Esophagus muscularis mucosa (tissue), 3 donors: ENCODE measurements around the gene DUXB.

Source experiments
- POLR2A ChIP-seq: fragments of 450-650 bp; IDR thresholded peaks from one replicate; pipeline ENCODE4 v1.6.1; 2017; ENCODE audit warnings: antibody characterized with exemption, moderate library complexity, mild to moderate bottlenecking, low read depth
- TF ChIP-seq, protein P1 (sequence below), 3 experiments: fragments of 200-600 bp in 2 of 3; fragments of 450-650 bp in 1 of 3; sonication (generic) in 2 of 3; IDR thresholded peaks; one replicate each; pipeline ENCODE4 v1.5.1; 2017 to 2019; ENCODE audit warnings: antibody characterized with exemption in 3 of 3, mild to moderate bottlenecking in 2 of 3, moderate library complexity in 1 of 3

GRCh38 chr16:75647112-75647491 lies 54.2 kb downstream of the DUXB start:
- no peak for TF ChIP-seq POLR2A
- TF ChIP-seq, protein P1, sequence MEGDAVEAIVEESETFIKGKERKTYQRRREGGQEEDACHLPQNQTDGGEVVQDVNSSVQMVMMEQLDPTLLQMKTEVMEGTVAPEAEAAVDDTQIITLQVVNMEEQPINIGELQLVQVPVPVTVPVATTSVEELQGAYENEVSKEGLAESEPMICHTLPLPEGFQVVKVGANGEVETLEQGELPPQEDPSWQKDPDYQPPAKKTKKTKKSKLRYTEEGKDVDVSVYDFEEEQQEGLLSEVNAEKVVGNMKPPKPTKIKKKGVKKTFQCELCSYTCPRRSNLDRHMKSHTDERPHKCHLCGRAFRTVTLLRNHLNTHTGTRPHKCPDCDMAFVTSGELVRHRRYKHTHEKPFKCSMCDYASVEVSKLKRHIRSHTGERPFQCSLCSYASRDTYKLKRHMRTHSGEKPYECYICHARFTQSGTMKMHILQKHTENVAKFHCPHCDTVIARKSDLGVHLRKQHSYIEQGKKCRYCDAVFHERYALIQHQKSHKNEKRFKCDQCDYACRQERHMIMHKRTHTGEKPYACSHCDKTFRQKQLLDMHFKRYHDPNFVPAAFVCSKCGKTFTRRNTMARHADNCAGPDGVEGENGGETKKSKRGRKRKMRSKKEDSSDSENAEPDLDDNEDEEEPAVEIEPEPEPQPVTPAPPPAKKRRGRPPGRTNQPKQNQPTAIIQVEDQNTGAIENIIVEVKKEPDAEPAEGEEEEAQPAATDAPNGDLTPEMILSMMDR (IDR thresholded peaks at IDR 0.05): no peak
